K562 (cell line): ENCODE measurements around the gene PPIE. TPM values are rescaled to one million over a fixed set of nuclear protein-coding genes. Genes with fewer than 3 reads are reported as not detected.

ENCODE experiments used
- ATAC-seq: fragments of 200-7000 bp; cut with Tn5 transposase; 3 replicates; pipeline ENCODE4 v1.9.1; 2020; ENCODE audit warnings: moderate library complexity
- BruUV-seq: library from RNA; stranded (reverse); fragments of 400-500 nt; replicated peaks from 2 replicates; lab custom pipeline; 2021; lab: Mats Ljungman, UMichigan
- CTCF ChIA-PET: fragments of 300-600 bp; formaldehyde crosslinking; extraction: SDS; loops from one replicate; lab custom pipeline; 2021; ENCODE audit warnings: low intra/inter-chr PET ratio; lab: Yijun Ruan, JAX
- POLR2A ChIA-PET: fragments of 300-600, 350-650 bp; sonication (Branson Sonifier 250); formaldehyde crosslinking; extraction: SDS; loops from one replicate; lab custom pipeline; 2021; ENCODE audit warnings: antibody characterized with exemption, inconsistent platforms; lab: Yijun Ruan, JAX
- DNase-seq, 4 experiments: peaks; one replicate each; pipeline versions ENCODE4 v3.0.0 to v3.0.0-alpha.2; 2011 to 2018; ENCODE audit warnings: low spot score in 3 of 4, mixed read lengths in 3 of 4; ENCODE audit errors: extremely low read depth in 1 of 4
- FAIRE-seq: peaks from 2 replicates; lab custom pipeline; 2011; peaks lifted over from hg19 to GRCh38; lab: Jason Lieb, UNC
- H2AFZ ChIP-seq: 2 replicates; pipeline ENCODE4 v1.6.0; 2011; ENCODE audit warnings: low read depth, low read length, control low read depth, inconsistent platforms
- H3K27ac ChIP-seq: fragments of 200-600 bp; 3 replicates; pipeline ENCODE4 v1.8.0; 2011; ENCODE audit warnings: low read depth, mild to moderate bottlenecking, control low read depth, inconsistent platforms, low read length, moderate library complexity, mixed read lengths; ENCODE audit errors: extremely low read depth
- H3K27me3 ChIP-seq, 2 experiments: fragments of 300-600 bp in 1 of 2; 2 replicates in 1 of 2; 3 replicates in 1 of 2; pipeline versions ENCODE4 v1.6.0 to v1.8.0; 2011; ENCODE audit warnings: inconsistent platforms in 2 of 2, low read length in 2 of 2, mild to moderate bottlenecking in 1 of 2, mixed read lengths in 1 of 2, moderate library complexity in 1 of 2; ENCODE audit not compliant: control insufficient read depth in 2 of 2, insufficient read depth in 2 of 2
- H3K36me3 ChIP-seq: fragments of 300-600 bp; 3 replicates; pipeline ENCODE4 v1.8.0; 2011; ENCODE audit warnings: mild to moderate bottlenecking, low read length, inconsistent platforms; ENCODE audit not compliant: control insufficient read depth, insufficient read depth
- H3K4me1 ChIP-seq, 2 experiments: fragments of 200-600 bp in 1 of 2; replicated peaks in 1 of 2; 2 replicates in 1 of 2; 3 replicates in 1 of 2; pipeline versions ENCODE4 v1.5.1 to v1.8.0; 2011; ENCODE audit warnings: inconsistent platforms in 2 of 2, low read length in 2 of 2, mild to moderate bottlenecking in 1 of 2, mixed read lengths in 1 of 2, moderate library complexity in 1 of 2; ENCODE audit not compliant: control insufficient read depth in 2 of 2, insufficient read depth in 2 of 2
- H3K4me2 ChIP-seq: 2 replicates; pipeline ENCODE4 v1.6.1; 2011; ENCODE audit warnings: low read length, control low read depth, inconsistent platforms, mixed read lengths; ENCODE audit not compliant: insufficient read depth
- H3K4me3 ChIP-seq: fragments of 200-600 bp; sonication (generic), shearing (Covaris generic); 2 replicates; pipeline ENCODE4 v1.5.1; 2016; ENCODE audit warnings: control low read depth, inconsistent platforms
- H3K79me2 ChIP-seq: fragments of 200-600 bp; 3 replicates; pipeline ENCODE4 v1.8.0; 2011; ENCODE audit warnings: low read length, inconsistent platforms; ENCODE audit not compliant: control insufficient read depth, insufficient read depth
- H3K9ac ChIP-seq, 2 experiments: 2 replicates each; pipeline versions ENCODE4 v1.6.0 to v1.6.1; 2011; ENCODE audit warnings: low read depth in 2 of 2, low read length in 2 of 2, control low read depth in 1 of 2, inconsistent platforms in 1 of 2, mild to moderate bottlenecking in 1 of 2, mixed read lengths in 1 of 2; ENCODE audit not compliant: insufficient read depth in 1 of 2
- H3K9me1 ChIP-seq: one replicate; pipeline ENCODE4 v1.6.0; 2011; ENCODE audit warnings: inconsistent platforms, mild to moderate bottlenecking, low read length, moderate library complexity; ENCODE audit not compliant: control insufficient read depth, insufficient read depth
- H3K9me3 ChIP-seq: replicated peaks from 2 replicates; pipeline ENCODE4 v1.5.1; 2011; ENCODE audit warnings: low read depth, low read length, inconsistent platforms; ENCODE audit not compliant: control insufficient read depth, insufficient read depth
- H4K20me1 ChIP-seq: replicated peaks from 2 replicates; pipeline ENCODE4 v1.6.1; 2011; ENCODE audit warnings: low read length, inconsistent platforms, mixed read lengths; ENCODE audit not compliant: control insufficient read depth, insufficient read depth
- FOXA3 ChIP-seq, 2 experiments: fragments of 450-650 bp in 1 of 2; sonication (generic) in 1 of 2; formaldehyde crosslinking; IDR thresholded peaks in 1 of 2; conservative IDR thresholded peaks in 1 of 2; 2 replicates each; pipeline versions ENCODE4 v1.4.0 to v1.8.0; 2020 to 2022; ENCODE audit warnings: mild to moderate bottlenecking in 2 of 2, missing genetic modification reagents in 1 of 2
- WGBS: fragments of 100-300 bp; shearing (Covaris generic); methylation state at CpG from one replicate; pipeline ENCODE4 v1.1.6; 2016; ENCODE audit warnings: low coverage, mixed read lengths; ENCODE audit not compliant: insufficient coverage; ENCODE audit errors: missing lambda C conversion rate; 5-methylcytosine and 5-hydroxymethylcytosine counted together
- in situ Hi-C: fragments of 300-500 bp; cut with MboI; formaldehyde crosslinking; loops from 4 replicates; pipeline ENCODE4 v1.15.0; 2018; ENCODE audit warnings: inconsistent platforms, mixed read lengths
- intact Hi-C: fragments of 100-400 bp; cut with micrococcal nuclease; formaldehyde crosslinking; loops from 2 replicates; pipeline ENCODE4 v1.14.2; 2022
- polyA plus RNA-seq, 8 experiments: library from polyadenylated mRNA; depleted of rRNA in 4 of 8; stranded (reverse) in 5 of 8; unstranded in 3 of 8; fragments of >200 nt; fragmentation: Nextera tagmentation in 2 of 8; fragmentation: Illumina TruSeq in 1 of 8; extraction: Ambion mirVana in 2 of 8; extraction: Trizol in 1 of 8; gene quantifications; 2 replicates each; pipeline versions ENCODE4 v1.2.1 to v1.2.3, GENCODE V29; 2011 to 2014; ENCODE audit warnings: inconsistent platforms in 1 of 8, missing spikeins in 1 of 8
- total RNA-seq, 7 experiments: library from RNA; depleted of rRNA in 6 of 7; stranded (reverse); fragments of >200 nt in 6 of 7; fragmentation: Illumina TruSeq in 2 of 7; extraction: Trizol in 2 of 7; gene quantifications; 2 replicates each; pipeline versions ENCODE4 v1.2.1 to v1.2.3, GENCODE V29; 2011 to 2021; ENCODE audit warnings: low replicate concordance in 1 of 7
- TF ChIP-seq, protein P1 (sequence below), 3 experiments: fragments of 200-800 bp in 1 of 3; fragments of 250-450 bp in 1 of 3; fragments of 450-650 bp in 1 of 3; sonication (Bioruptor Pico) in 1 of 3; sonication (Bioruptor generic) in 1 of 3; formaldehyde crosslinking in 1 of 3; IDR thresholded peaks; 2 replicates each; pipeline versions ENCODE4 v1.6.1 to v1.8.0; 2016 to 2022; ENCODE audit warnings: mild to moderate bottlenecking in 2 of 3, missing genetic modification characterization in 2 of 3, missing compliant biosample characterization in 1 of 3, moderate library complexity in 1 of 3
- TF ChIP-seq, protein P2 (sequence below): fragments of 250-450 bp; sonication (Bioruptor Pico); IDR thresholded peaks from 2 replicates; pipeline ENCODE4 v1.4.0; 2020; ENCODE audit warnings: mild to moderate bottlenecking, moderate library complexity, borderline replicate concordance
- TF ChIP-seq, protein P3 (sequence below), 2 experiments: fragments of 450-650 bp in 1 of 2; sonication (generic) in 1 of 2; formaldehyde crosslinking in 1 of 2; IDR thresholded peaks; 2 replicates each; pipeline versions ENCODE4 v1.7.1 to v1.9.0; 2016 to 2022; ENCODE audit warnings: inconsistent platforms in 1 of 2, mild to moderate bottlenecking in 1 of 2, missing genetic modification reagents in 1 of 2

Gene PPIE
- total and polyA plus RNA-seq, 9 of the 15 experiments (the other 6 are each of a cell fraction or from before 2014, with no cell fraction given) = 75.4 to 444 (median 131) TPM

DNA sequence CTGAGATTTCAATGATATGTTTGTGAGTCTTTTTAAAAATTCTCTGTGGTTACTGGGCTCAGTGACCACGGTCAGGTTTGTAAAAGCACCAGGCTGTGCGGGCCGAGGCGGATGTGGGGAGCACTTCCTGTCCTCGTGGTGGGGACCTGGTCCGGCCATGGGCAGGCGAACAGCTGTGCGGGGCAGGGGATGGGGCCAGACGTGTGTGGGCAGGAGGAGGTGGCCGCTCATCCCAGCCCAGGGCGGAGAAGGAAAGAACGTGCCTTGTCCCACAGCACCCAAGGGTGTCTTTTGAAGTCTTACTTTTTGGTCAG, 37.7 kb downstream of the PPIE start:
- intact Hi-C loops (no loop called here), in situ Hi-C loops (loop anchor here (10.0 kb wide), 1 partner anchor 272 kb away; no protein-coding TSS in a partner anchor)
- Histone ChIP-seq H3K4me3 (no peak overlapping the region), H3K36me3 (no peaks in the 10 kb centered on the region), H3K27ac (no peak overlapping the region), H2AFZ (no peak overlapping the region), H3K79me2 (no peaks in the 10 kb centered on the region), H3K4me2 (no peak overlapping the region), H3K9me1 (no peaks in the 10 kb centered on the region), H3K9me3 (no peaks in the 10 kb centered on the region), H3K27me3 (peaks cover 7 to 33% of the 10 kb centered on the region in 2 experiments; a peak in 3 of 5 replicates), H3K9ac (no peak overlapping the region), H4K20me1 (peaks cover 6% of the 10 kb centered on the region; the same call in 1 of the 2 replicates), H3K4me1 (peaks cover 4 to 8% of the 10 kb centered on the region in 2 experiments; a peak in 2 of 5 replicates)
- no TSS peak for BruUV-seq
- ChIA-PET CTCF (no interaction called here), POLR2A (no interaction called here)
- FAIRE-seq = no peak
- ATAC-seq = no peak
- no peak for DNase-seq
- 31% methylated on average over 12 of the region's 12 CpGs for WGBS
- TF ChIP-seq, protein P1, sequence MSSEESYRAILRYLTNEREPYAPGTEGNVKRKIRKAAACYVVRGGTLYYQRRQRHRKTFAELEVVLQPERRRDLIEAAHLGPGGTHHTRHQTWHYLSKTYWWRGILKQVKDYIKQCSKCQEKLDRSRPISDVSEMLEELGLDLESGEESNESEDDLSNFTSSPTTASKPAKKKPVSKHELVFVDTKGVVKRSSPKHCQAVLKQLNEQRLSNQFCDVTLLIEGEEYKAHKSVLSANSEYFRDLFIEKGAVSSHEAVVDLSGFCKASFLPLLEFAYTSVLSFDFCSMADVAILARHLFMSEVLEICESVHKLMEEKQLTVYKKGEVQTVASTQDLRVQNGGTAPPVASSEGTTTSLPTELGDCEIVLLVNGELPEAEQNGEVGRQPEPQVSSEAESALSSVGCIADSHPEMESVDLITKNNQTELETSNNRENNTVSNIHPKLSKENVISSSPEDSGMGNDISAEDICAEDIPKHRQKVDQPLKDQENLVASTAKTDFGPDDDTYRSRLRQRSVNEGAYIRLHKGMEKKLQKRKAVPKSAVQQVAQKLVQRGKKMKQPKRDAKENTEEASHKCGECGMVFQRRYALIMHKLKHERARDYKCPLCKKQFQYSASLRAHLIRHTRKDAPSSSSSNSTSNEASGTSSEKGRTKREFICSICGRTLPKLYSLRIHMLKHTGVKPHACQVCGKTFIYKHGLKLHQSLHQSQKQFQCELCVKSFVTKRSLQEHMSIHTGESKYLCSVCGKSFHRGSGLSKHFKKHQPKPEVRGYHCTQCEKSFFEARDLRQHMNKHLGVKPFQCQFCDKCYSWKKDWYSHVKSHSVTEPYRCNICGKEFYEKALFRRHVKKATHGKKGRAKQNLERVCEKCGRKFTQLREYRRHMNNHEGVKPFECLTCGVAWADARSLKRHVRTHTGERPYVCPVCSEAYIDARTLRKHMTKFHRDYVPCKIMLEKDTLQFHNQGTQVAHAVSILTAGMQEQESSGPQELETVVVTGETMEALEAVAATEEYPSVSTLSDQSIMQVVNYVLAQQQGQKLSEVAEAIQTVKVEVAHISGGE (CRISPR knock-in tag; IDR thresholded peaks at IDR 0.05) = peak in 1 of 3 experiments; percentile 81; a peak in 2 of 6 replicates
- TF ChIP-seq FOXA3 (CRISPR knock-in tag; conservative IDR thresholded peaks at IDR 0.05 in 1 of 2, IDR thresholded peaks at IDR 0.05 in 1 of 2) = no peak
- TF ChIP-seq, protein P2, sequence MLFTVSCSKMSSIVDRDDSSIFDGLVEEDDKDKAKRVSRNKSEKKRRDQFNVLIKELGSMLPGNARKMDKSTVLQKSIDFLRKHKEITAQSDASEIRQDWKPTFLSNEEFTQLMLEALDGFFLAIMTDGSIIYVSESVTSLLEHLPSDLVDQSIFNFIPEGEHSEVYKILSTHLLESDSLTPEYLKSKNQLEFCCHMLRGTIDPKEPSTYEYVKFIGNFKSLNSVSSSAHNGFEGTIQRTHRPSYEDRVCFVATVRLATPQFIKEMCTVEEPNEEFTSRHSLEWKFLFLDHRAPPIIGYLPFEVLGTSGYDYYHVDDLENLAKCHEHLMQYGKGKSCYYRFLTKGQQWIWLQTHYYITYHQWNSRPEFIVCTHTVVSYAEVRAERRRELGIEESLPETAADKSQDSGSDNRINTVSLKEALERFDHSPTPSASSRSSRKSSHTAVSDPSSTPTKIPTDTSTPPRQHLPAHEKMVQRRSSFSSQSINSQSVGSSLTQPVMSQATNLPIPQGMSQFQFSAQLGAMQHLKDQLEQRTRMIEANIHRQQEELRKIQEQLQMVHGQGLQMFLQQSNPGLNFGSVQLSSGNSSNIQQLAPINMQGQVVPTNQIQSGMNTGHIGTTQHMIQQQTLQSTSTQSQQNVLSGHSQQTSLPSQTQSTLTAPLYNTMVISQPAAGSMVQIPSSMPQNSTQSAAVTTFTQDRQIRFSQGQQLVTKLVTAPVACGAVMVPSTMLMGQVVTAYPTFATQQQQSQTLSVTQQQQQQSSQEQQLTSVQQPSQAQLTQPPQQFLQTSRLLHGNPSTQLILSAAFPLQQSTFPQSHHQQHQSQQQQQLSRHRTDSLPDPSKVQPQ = no peak
- TF ChIP-seq, protein P3, sequence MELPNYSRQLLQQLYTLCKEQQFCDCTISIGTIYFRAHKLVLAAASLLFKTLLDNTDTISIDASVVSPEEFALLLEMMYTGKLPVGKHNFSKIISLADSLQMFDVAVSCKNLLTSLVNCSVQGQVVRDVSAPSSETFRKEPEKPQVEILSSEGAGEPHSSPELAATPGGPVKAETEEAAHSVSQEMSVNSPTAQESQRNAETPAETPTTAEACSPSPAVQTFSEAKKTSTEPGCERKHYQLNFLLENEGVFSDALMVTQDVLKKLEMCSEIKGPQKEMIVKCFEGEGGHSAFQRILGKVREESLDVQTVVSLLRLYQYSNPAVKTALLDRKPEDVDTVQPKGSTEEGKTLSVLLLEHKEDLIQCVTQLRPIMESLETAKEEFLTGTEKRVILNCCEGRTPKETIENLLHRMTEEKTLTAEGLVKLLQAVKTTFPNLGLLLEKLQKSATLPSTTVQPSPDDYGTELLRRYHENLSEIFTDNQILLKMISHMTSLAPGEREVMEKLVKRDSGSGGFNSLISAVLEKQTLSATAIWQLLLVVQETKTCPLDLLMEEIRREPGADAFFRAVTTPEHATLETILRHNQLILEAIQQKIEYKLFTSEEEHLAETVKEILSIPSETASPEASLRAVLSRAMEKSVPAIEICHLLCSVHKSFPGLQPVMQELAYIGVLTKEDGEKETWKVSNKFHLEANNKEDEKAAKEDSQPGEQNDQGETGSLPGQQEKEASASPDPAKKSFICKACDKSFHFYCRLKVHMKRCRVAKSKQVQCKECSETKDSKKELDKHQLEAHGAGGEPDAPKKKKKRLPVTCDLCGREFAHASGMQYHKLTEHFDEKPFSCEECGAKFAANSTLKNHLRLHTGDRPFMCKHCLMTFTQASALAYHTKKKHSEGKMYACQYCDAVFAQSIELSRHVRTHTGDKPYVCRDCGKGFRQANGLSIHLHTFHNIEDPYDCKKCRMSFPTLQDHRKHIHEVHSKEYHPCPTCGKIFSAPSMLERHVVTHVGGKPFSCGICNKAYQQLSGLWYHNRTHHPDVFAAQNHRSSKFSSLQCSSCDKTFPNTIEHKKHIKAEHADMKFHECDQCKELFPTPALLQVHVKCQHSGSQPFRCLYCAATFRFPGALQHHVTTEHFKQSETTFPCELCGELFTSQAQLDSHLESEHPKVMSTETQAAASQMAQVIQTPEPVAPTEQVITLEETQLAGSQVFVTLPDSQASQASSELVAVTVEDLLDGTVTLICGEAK (IDR thresholded peaks at IDR 0.05) = 0 out of 2 replicates have a peak, but pooled peaks have one; percentile 35
- TF ChIP-seq, protein P3 (CRISPR knock-in tag; IDR thresholded peaks at IDR 0.05) = no peak
